Natural killer cell (primary cell): ENCODE results near the gene HOXA9. TPM values are rescaled to one million over a fixed set of nuclear protein-coding genes. Genes with fewer than 3 reads are reported as not detected.

Source experiments
- ATAC-seq, 3 donors: fragments of 150-1000 bp in 2 of 3; fragments of 200-7000 bp in 1 of 3; cut with Tn5 transposase; 1 replicate in 1 of 3; 2 replicates in 2 of 3; pipeline ENCODE4 v1.10.0; 2021; ENCODE audit warnings: mild to moderate bottlenecking in 2 of 3, moderate library complexity in 2 of 3
- DNase-seq, 2 donors: peaks; one replicate each; pipeline versions ENCODE4 v3.0.0 to v3.0.0-alpha.2; 2013 to 2021; ENCODE audit warnings: mixed read lengths in 1 of 2
- H3K27ac ChIP-seq: one replicate; pipeline ENCODE4 v1.5.1; 2013; ENCODE audit warnings: mild to moderate bottlenecking, low read length
- H3K27me3 ChIP-seq: one replicate; pipeline ENCODE4 v1.6.1; 2013; ENCODE audit warnings: low read length; ENCODE audit not compliant: control insufficient read depth, insufficient read depth
- H3K36me3 ChIP-seq: one replicate; pipeline ENCODE4 v1.6.1; 2013; ENCODE audit warnings: low read length; ENCODE audit not compliant: control insufficient read depth, insufficient read depth
- H3K4me1 ChIP-seq: one replicate; pipeline ENCODE4 v1.6.1; 2013; ENCODE audit warnings: low read length; ENCODE audit not compliant: control insufficient read depth, insufficient read depth
- H3K4me3 ChIP-seq: one replicate; pipeline ENCODE4 v1.5.1; 2013; ENCODE audit warnings: low read length
- H3K9me3 ChIP-seq: one replicate; pipeline ENCODE4 v1.6.1; 2013; ENCODE audit warnings: low read length; ENCODE audit not compliant: control insufficient read depth, insufficient read depth
- H3K27ac Mint-ChIP-seq, 2 donors: one replicate each; pipeline ENCODE4 v1.8.0; 2022; ENCODE audit warnings: mild to moderate bottlenecking in 2 of 2, mixed read lengths in 2 of 2, moderate library complexity in 1 of 2
- H3K27me3 Mint-ChIP-seq, 2 donors: one replicate each; pipeline ENCODE4 v1.8.0; 2022; ENCODE audit warnings: low read depth in 2 of 2, mixed read lengths in 2 of 2
- H3K36me3 Mint-ChIP-seq: one replicate; pipeline ENCODE4 v1.8.0; 2022; ENCODE audit warnings: mixed read lengths
- H3K4me1 Mint-ChIP-seq, 2 donors: one replicate each; pipeline ENCODE4 v1.8.0; 2022; ENCODE audit warnings: mixed read lengths in 2 of 2
- H3K4me3 Mint-ChIP-seq: one replicate; pipeline ENCODE4 v1.8.0; 2022; ENCODE audit warnings: mild to moderate bottlenecking, moderate library complexity, mixed read lengths
- H3K9me3 Mint-ChIP-seq, 2 donors: one replicate each; pipeline ENCODE4 v1.8.0; 2022; ENCODE audit warnings: mixed read lengths in 2 of 2
- WGBS: methylation state at CpG from one replicate; pipeline ENCODE4 v1.1.7; 2013; ENCODE audit warnings: missing lambda C conversion rate; ENCODE audit not compliant: insufficient coverage; 5-methylcytosine and 5-hydroxymethylcytosine counted together
- intact Hi-C: fragments of 100-400 bp; cut with micrococcal nuclease; formaldehyde crosslinking; loops from one replicate; pipeline ENCODE4 v1.14.2; 2022
- total RNA-seq, 4 donors: library from RNA; stranded (reverse); fragments of 120-200 nt in 1 of 4; gene quantifications; one replicate each; pipeline versions ENCODE4 v1.2.3 to v1.2.4, GENCODE V29; 2013 to 2022
- TF ChIP-seq, protein P1 (sequence below): fragments of 200-600 bp; IDR thresholded peaks from one replicate; pipeline ENCODE4 v1.8.0; 2022; ENCODE audit warnings: antibody characterized with exemption

Gene HOXA9
- total RNA-seq, 3 donors from 2014 or later (not counting 1 experiment from before 2014, with no cell fraction given): 0.39 to 4.6 (median 0.42) TPM

DNA sequence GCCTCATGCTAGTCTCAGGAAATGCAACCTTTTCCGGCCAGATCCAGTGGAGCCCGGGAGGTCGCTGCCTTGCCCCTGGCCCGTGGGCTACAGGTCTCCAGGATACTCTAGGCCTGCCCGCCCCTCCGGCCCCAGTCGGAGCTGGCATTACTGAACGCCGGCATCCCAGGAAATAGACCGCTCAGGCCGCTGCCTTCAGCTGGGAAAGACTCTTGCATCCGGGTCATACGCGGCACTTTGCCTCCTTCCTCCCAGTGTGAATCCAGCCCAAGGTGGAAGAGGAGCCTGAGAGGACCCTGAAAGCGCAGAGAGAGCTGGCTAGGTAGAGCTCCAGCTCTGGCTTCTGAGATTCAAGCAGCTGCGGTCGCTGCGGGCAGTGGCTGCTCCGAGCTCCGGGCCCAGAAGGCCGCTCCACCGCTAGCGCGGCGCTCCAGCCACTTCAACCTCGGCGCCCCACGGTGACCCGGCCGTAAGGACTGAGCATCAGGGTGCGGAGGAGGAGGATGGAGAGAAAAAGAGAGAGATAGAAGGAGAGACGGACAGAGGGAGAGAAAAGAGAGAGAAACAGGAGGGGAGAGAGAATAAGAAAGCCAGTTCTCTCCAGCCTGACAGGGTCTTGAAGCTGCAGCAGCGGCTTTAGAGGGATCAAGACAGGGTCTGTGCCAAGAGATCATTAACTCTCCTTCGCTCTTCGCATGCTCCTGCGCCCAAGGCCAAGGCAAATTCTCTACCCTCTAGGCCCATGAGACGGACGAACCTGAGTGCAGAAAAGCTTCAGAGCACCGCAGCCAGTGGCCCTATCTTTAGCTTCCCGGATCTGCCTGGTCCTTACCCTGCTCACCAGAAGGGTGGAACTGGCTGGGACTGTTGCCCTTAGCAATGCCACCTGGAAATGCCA lies 10.5 kb upstream of the HOXA9 start:
- H3K27ac Mint-ChIP-seq: no peak overlapping the region
- Histone ChIP-seq H3K9me3 (no peaks in the 10 kb centered on the region), H3K36me3 (no peaks in the 10 kb centered on the region), H3K27me3 (peaks cover 68% of the 10 kb centered on the region), H3K27ac (no peak overlapping the region), H3K4me3 (no peak overlapping the region), H3K4me1 (peaks cover 40% of the 10 kb centered on the region)
- no peak overlapping the region for H3K4me3 Mint-ChIP-seq
- intact Hi-C loops: no loop called here
- TF ChIP-seq, protein P1, sequence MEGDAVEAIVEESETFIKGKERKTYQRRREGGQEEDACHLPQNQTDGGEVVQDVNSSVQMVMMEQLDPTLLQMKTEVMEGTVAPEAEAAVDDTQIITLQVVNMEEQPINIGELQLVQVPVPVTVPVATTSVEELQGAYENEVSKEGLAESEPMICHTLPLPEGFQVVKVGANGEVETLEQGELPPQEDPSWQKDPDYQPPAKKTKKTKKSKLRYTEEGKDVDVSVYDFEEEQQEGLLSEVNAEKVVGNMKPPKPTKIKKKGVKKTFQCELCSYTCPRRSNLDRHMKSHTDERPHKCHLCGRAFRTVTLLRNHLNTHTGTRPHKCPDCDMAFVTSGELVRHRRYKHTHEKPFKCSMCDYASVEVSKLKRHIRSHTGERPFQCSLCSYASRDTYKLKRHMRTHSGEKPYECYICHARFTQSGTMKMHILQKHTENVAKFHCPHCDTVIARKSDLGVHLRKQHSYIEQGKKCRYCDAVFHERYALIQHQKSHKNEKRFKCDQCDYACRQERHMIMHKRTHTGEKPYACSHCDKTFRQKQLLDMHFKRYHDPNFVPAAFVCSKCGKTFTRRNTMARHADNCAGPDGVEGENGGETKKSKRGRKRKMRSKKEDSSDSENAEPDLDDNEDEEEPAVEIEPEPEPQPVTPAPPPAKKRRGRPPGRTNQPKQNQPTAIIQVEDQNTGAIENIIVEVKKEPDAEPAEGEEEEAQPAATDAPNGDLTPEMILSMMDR: no peak
- peaks cover 20% of the 10 kb centered on the region for H3K36me3 Mint-ChIP-seq
- no peak for ATAC-seq
- 96% methylated on average over 40 of the region's 40 CpGs for WGBS
- peaks cover 49 to 59% of the 10 kb centered on the region in 2 donors for H3K27me3 Mint-ChIP-seq
- no peaks in the 10 kb centered on the region for H3K9me3 Mint-ChIP-seq
- H3K4me1 Mint-ChIP-seq: peaks cover 24 to 32% of the 10 kb centered on the region in 2 donors
- DNase-seq: peak in 1 of 2 donors; percentile 13

DNA sequence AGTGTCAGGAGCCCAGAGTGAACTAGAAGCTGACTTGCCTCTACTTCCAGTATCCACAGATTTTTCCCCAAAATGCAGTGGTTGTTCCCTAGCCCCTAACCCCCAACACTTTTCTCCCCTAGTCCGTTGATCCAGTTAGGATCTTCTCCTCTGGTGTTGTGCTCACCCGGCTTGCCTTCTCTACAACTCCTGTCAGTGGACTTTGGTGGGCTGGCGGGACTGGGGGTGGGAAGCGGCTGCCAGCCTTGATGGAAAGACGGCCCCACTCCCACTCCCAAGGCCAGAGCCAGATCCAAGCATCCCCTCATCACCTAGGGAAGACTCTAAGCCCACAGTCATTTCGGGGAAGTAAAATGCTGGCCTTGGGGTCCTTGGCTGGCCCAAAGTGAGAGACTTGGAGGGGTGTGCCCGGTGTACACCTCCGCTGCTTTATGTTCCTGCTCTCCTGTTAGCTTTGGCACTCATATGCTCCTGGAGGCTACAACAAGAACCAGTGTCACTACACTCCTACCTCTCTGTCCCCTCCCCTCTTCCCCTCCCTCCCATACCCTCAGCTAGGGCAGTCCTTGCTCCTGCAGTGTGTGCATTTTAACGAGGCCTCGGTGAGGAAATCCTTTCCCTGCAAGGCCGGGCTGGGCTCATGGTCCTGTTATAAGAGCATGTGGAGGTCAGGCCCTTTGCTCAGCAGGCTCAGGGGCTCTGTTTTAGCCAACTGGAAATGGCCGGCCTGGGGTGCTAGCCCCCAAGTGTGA lies 9.7 kb upstream of the HOXA9 start:
- Mint-ChIP-seq H3K9me3 (no peaks in the 10 kb centered on the region), H3K4me3 (peak overlapping the region; percentile 74), H3K27ac (no peak overlapping the region), H3K27me3 (peaks cover 56 to 61% of the 10 kb centered on the region in 2 donors), H3K36me3 (peaks cover 20% of the 10 kb centered on the region), H3K4me1 (peaks cover 24 to 32% of the 10 kb centered on the region in 2 donors)
- Histone ChIP-seq H3K9me3 (no peaks in the 10 kb centered on the region), H3K27ac (no peak overlapping the region), H3K36me3 (no peaks in the 10 kb centered on the region), H3K4me1 (peaks cover 42% of the 10 kb centered on the region), H3K27me3 (peaks cover 67% of the 10 kb centered on the region), H3K4me3 (no peak overlapping the region)
- DNase-seq: peak in 1 of 2 donors; percentile 8
- ATAC-seq: no peak
- intact Hi-C loops: no loop called here
- TF ChIP-seq, protein P1: no peak
- 96% methylated on average over 12 of the region's 12 CpGs for WGBS

DNA sequence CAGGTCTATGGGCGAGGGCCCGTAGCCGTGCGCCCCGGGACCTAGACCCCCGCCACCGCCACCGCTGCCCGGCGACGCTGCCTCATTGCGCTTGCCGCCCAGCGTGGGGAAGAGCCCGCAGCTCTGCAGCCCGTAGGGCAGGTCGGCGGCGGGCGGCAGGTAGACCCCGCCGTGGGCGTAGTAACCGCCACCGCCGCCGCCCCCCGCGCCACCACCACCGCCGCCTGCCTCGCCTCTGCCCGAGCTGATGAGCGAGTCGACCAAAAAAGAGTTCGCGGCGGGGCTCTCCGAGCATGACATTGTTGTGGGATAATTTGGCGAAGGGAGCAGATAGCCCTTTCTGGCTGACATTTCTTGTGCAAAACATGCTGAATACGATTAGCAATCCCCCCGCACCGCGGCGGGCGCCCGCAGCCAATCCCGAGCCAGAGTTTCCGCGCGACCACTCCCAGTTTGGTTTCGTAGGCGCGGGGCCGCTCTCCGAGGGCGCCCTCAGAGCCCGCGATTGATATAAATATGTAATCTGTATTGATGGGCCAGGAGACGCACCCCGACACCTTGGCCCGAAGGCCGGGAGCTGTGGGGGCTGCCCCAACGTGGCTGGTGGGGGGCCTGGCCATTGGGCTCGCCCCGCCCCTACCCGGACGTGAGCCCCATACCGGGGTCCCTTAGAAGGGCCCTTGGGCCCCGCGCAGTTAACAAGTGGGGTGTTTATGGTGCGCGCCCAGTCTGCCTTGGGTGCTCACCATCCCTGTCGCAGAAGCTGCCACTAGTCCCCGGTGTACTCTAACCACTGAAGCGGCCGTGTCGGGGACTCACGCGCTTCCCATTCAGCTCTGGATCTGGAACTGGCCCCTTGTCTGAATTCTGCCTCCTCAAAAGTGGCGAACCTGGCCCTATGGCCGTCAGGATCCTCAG lies 8.9 kb upstream of the HOXA9 start, which contains the start of gene HOXA10:
Gene HOXA10, minus strand, starts transcription at position 365 of the 918 bp plus-strand sequence. Its CDS starts 14 bp downstream, at position 351.
- peak within 1 kb of the TSS; percentile 49 for H3K4me3 ChIP-seq
- no peaks in the 10 kb centered on the region for H3K9me3 ChIP-seq
- H3K9me3 Mint-ChIP-seq: no peaks in the 10 kb centered on the region
- H3K36me3 ChIP-seq: no peaks in the 10 kb centered on the region
- H3K36me3 Mint-ChIP-seq: peaks cover 13% of the 10 kb centered on the region
- DNase-seq: peak; percentile 16 to 22
- peak within 1 kb of the TSS in 1 of 2 donors; percentile 9 for H3K27ac Mint-ChIP-seq
- peaks cover 65% of the 10 kb centered on the region for H3K27me3 ChIP-seq
- H3K4me1 ChIP-seq: peaks cover 41% of the 10 kb centered on the region
- peak within 1 kb of the TSS; percentile 23 for H3K27ac ChIP-seq
- no peak for ATAC-seq
- intact Hi-C loops: loop anchor here (2.0 kb wide), 2 partner anchors 13 to 17 kb away; partner anchors contain the start of gene HOXA7
- H3K4me1 Mint-ChIP-seq: peaks cover 17 to 24% of the 10 kb centered on the region in 2 donors
- peak within 1 kb of the TSS; percentile 83 for H3K4me3 Mint-ChIP-seq
- 5% methylated on average over 82 of the region's 82 CpGs for WGBS
- peaks cover 50 to 59% of the 10 kb centered on the region in 2 donors for H3K27me3 Mint-ChIP-seq
- TF ChIP-seq, protein P1: no peak
